GM21390 (cell line): ENCODE results near the gene TBC1D22A.

Source experiments
- ATAC-seq: cut with Tn5 transposase; IDR thresholded peaks from one replicate; pipeline ENCODE4 v1.9.1; 2021; ENCODE audit not compliant: unreplicated experiment

TBC1D22A gene

GRCh38 chr22:46902436-46902835 is 140.0 kb downstream of the TBC1D22A start:
- no peak for ATAC-seq

- no peak for ATAC-seq
These were observed 140.8 kb downstream of the TBC1D22A start for GRCh38 chr22:46902998-46903916.

- ATAC-seq: no peak
These were observed 143.0 kb downstream of the TBC1D22A start for GRCh38 chr22:46905415-46905814.

- ATAC-seq: no peak
These were observed 143.4 kb downstream of the TBC1D22A start for GRCh38 chr22:46905834-46906233.

- ATAC-seq: no peak
These were observed 144.0 kb downstream of the TBC1D22A start for GRCh38 chr22:46906326-46907045.

- no peak for ATAC-seq
These were observed 145.1 kb downstream of the TBC1D22A start for GRCh38 chr22:46907241-46908215.

GRCh38 chr22:46908641-46909107 is 146.2 kb downstream of the TBC1D22A start:
- ATAC-seq: no peak

- no peak for ATAC-seq
These were observed 147.0 kb downstream of the TBC1D22A start for GRCh38 chr22:46909237-46910030.

GRCh38 chr22:46910624-46911023 is 148.2 kb downstream of the TBC1D22A start:
- no peak for ATAC-seq

- no peak for ATAC-seq
These were observed 148.9 kb downstream of the TBC1D22A start for GRCh38 chr22:46911346-46911745.

GRCh38 chr22:46913351-46913750 is 150.9 kb downstream of the TBC1D22A start:
- ATAC-seq: no peak

- no peak for ATAC-seq
These were observed 152.0 kb downstream of the TBC1D22A start for GRCh38 chr22:46914481-46914880.

GRCh38 chr22:46914916-46915894 is 152.8 kb downstream of the TBC1D22A start:
- ATAC-seq: no peak

- no peak for ATAC-seq
These were observed 153.7 kb downstream of the TBC1D22A start for GRCh38 chr22:46915950-46916730.

- ATAC-seq: no peak
These were observed 154.7 kb downstream of the TBC1D22A start for GRCh38 chr22:46916886-46917770.

- ATAC-seq: no peak
These were observed 155.3 kb downstream of the TBC1D22A start for GRCh38 chr22:46917771-46918101.

GRCh38 chr22:46918197-46918596 is 155.7 kb downstream of the TBC1D22A start:
- no peak for ATAC-seq
